Measurements from ENCODE around the gene CMAS. TPM values are rescaled to one million over a fixed set of nuclear protein-coding genes. Genes with fewer than 3 reads are reported as not detected.
"Not testable (repeated sequence)": the region's sequence is repeated elsewhere in the genome, so short reads cannot be mapped to it uniquely, and the experiment has no call there.

CMAS gene
- total RNA-seq, 1 experiment from 2014 or later, result 36.1 TPM

- H3K9ac ChIP-seq (ENCODE audit: low read length), result no peak overlapping the region
- H4K20me1 ChIP-seq (ENCODE audit: insufficient read depth), result no peaks in the 10 kb centered on the region
- no TSS peak for BruUV-seq (replicated peaks)
- intact Hi-C loops (cut with micrococcal nuclease), result loop anchor here (10.0 kb wide), 1 partner anchor 575 kb away; no protein-coding TSS in a partner anchor
- no peak overlapping the region for H3K4me2 ChIP-seq (ENCODE audit: low read length)
- 0 out of 4 replicates have a peak, but pooled peaks cover 0 to 5% of the 10 kb centered on the region in 2 experiments for H3K4me1 ChIP-seq (ENCODE audit: control insufficient read depth in 1 of 2, insufficient read depth in 2 of 2, low read length in 2 of 2)
- no peak overlapping the region for H3K27ac ChIP-seq (ENCODE audit: low read depth, low read length)
- no peak overlapping the region for H2AFZ ChIP-seq (ENCODE audit: low read depth, low read length, poor library complexity, severe bottlenecking)
- TF ChIP-seq SIN3A (IDR thresholded peaks at IDR 0.05; ENCODE audit: low read depth) (no peak), ZFX (IDR thresholded peaks at IDR 0.05) (no peak), CEBPB (IDR thresholded peaks at IDR 0.05; ENCODE audit: low read depth) (no peak), JUND (IDR thresholded peaks at IDR 0.05) (no peak), SRF (IDR thresholded peaks at IDR 0.05; ENCODE audit: low read depth) (no peak)
- ATAC-seq, result no peak
- no peak for DNase-seq (ENCODE audit: low read depth, low spot score)
- H3K79me2 ChIP-seq (ENCODE audit: insufficient read depth, low read length), result no peaks in the 10 kb centered on the region
- RAD21 ChIA-PET (ENCODE audit: low non-redundant PET in 1 of 2, low total read pairs in 2 of 2, uncharacterized antibody in 2 of 2, unreplicated experiment in 2 of 2), result no interaction called here
- H3K9me3 ChIP-seq (ENCODE audit: control insufficient read depth in 1 of 2, insufficient read depth in 1 of 2, low read depth in 1 of 2, low read length in 2 of 2), result no peaks in the 10 kb centered on the region
- H3K9me2 ChIP-seq (ENCODE audit: insufficient read depth), result no peaks in the 10 kb centered on the region
- H3K4me3 ChIP-seq (replicated peaks in 1 of 2; ENCODE audit: low read depth in 1 of 2, low read length in 2 of 2), result no peak overlapping the region
- no peaks in the 10 kb centered on the region for H3K27me3 ChIP-seq (ENCODE audit: insufficient read depth, low read length)
- POLR2A ChIA-PET, result no interaction called here
- no peaks in the 10 kb centered on the region for H3K36me3 ChIP-seq (ENCODE audit: control insufficient read depth in 1 of 2, insufficient read depth in 2 of 2, low read length in 2 of 2)
- CTCF ChIA-PET, result no interaction called here
Observed at GRCh38 chr12:22089486-22089885, 43.5 kb downstream of the CMAS start.

- CTCF ChIA-PET; RAD21 ChIA-PET (ENCODE audit: low non-redundant PET in 1 of 2, low total read pairs in 2 of 2, uncharacterized antibody in 2 of 2, unreplicated experiment in 2 of 2): not testable (repeated sequence)
Observed at GRCh38 chr12:22099062-22099461, 53.0 kb downstream of the CMAS start.

More at GRCh38 chr12:22099062-22099461, 53.0 kb downstream of the CMAS start:
- DNase-seq (ENCODE audit: low read depth, low spot score); H3K4me2 ChIP-seq (ENCODE audit: low read length); H3K4me1 ChIP-seq (ENCODE audit: control insufficient read depth in 1 of 2, insufficient read depth in 2 of 2, low read length in 2 of 2); H3K9me2 ChIP-seq (ENCODE audit: insufficient read depth); H3K27ac ChIP-seq (ENCODE audit: low read depth, low read length); H3K9ac ChIP-seq (ENCODE audit: low read length); H4K20me1 ChIP-seq (ENCODE audit: insufficient read depth); H3K9me3 ChIP-seq (ENCODE audit: control insufficient read depth in 1 of 2, insufficient read depth in 1 of 2, low read depth in 1 of 2, low read length in 2 of 2); H3K36me3 ChIP-seq (ENCODE audit: control insufficient read depth in 1 of 2, insufficient read depth in 2 of 2, low read length in 2 of 2); POLR2A ChIA-PET; ATAC-seq; H3K79me2 ChIP-seq (ENCODE audit: insufficient read depth, low read length); H3K27me3 ChIP-seq (ENCODE audit: insufficient read depth, low read length); H3K4me3 ChIP-seq (replicated peaks in 1 of 2; ENCODE audit: low read depth in 1 of 2, low read length in 2 of 2); BruUV-seq (replicated peaks); H2AFZ ChIP-seq (ENCODE audit: low read depth, low read length, poor library complexity, severe bottlenecking): not testable (repeated sequence)
- intact Hi-C loops (cut with micrococcal nuclease), result loop anchor here (5.0 kb wide), 1 partner anchor 363 kb away; no protein-coding TSS in a partner anchor

Data from HCT116 (cell line).